ENCODE measurements around the gene HOXB8.

DNA sequence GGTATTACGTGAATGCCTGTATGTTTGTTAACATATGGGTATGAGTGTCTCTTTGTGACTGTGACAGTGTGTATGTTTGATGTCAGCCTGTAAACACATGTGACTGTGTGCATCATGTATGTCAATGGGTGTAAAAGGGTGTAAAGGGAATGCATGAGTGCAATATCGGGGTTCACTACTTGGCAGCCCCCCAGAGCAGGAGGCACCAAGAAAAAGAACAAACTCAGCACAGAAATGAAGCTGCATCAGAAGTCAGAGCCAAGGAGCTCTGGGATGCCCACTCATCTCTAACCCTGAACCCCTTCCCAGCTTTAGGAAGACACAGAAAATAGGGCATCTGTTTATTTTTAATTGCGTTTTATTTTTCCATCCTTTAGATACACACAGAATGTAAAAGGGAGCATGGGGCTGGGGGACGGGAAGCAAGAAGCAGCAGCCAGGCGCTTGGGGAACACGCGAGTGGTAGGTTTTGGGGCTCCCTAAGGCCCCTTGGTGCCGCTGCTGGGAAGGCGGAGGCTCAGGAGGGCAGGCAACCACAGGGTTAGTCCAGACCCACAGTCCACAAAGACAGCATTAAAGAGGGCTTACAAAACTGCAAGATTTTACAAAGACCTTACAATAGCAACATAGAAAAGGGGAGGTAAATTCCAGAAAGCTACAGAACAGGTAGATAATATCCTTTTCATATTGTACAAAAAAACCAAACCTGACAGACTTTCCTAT, 8.0 kb downstream of the HOXB8 start:
- TF ChIP-seq, protein P1, sequence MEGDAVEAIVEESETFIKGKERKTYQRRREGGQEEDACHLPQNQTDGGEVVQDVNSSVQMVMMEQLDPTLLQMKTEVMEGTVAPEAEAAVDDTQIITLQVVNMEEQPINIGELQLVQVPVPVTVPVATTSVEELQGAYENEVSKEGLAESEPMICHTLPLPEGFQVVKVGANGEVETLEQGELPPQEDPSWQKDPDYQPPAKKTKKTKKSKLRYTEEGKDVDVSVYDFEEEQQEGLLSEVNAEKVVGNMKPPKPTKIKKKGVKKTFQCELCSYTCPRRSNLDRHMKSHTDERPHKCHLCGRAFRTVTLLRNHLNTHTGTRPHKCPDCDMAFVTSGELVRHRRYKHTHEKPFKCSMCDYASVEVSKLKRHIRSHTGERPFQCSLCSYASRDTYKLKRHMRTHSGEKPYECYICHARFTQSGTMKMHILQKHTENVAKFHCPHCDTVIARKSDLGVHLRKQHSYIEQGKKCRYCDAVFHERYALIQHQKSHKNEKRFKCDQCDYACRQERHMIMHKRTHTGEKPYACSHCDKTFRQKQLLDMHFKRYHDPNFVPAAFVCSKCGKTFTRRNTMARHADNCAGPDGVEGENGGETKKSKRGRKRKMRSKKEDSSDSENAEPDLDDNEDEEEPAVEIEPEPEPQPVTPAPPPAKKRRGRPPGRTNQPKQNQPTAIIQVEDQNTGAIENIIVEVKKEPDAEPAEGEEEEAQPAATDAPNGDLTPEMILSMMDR (IDR thresholded peaks at IDR 0.05; ENCODE audit: insufficient read depth, low read length, poor library complexity, severe bottlenecking) = no peak
- no peak for TF ChIP-seq EZH2phosphoT487 (conservative IDR thresholded peaks at IDR 0.05; ENCODE audit: low read length)

All from SU-DHL-6 (cell line).